HEK293 (cell line): Measurements from ENCODE around the gene WSCD2.

Experiments used
- CTCF ChIP-seq: fragments of 450-650 bp; formaldehyde crosslinking; IDR thresholded peaks from 2 replicates; pipeline ENCODE4 v1.5.1; 2016; ENCODE audit warnings: missing biosample characterization, missing genetic modification characterization
- GLIS2 ChIP-seq: fragments of 450-650 bp; formaldehyde crosslinking; IDR thresholded peaks from 2 replicates; pipeline ENCODE4 v1.5.1; 2016; ENCODE audit warnings: missing biosample characterization, missing genetic modification characterization
- PATZ1 ChIP-seq: fragments of 450-650 bp; formaldehyde crosslinking; IDR thresholded peaks from 2 replicates; pipeline ENCODE4 v1.5.1; 2016; ENCODE audit warnings: missing biosample characterization, missing genetic modification characterization
- PRDM4 ChIP-seq: fragments of 450-650 bp; formaldehyde crosslinking; IDR thresholded peaks from 2 replicates; pipeline ENCODE4 v1.5.1; 2017; ENCODE audit warnings: missing biosample characterization, missing genetic modification characterization
- TCF7L2 ChIP-seq: IDR thresholded peaks from 2 replicates; pipeline ENCODE4 v1.6.1; 2011; ENCODE audit warnings: low read depth, mild to moderate bottlenecking, inconsistent platforms, low read length, moderate library complexity, borderline replicate concordance
- ZNF660 ChIP-seq: fragments of 450-650 bp; IDR thresholded peaks from 2 replicates; pipeline ENCODE4 v1.5.1; 2018; ENCODE audit warnings: missing biosample characterization, mild to moderate bottlenecking, missing genetic modification characterization
- ZNF704 ChIP-seq: fragments of 450-650 bp; formaldehyde crosslinking; IDR thresholded peaks from 2 replicates; pipeline ENCODE4 v1.5.1; 2016; ENCODE audit warnings: missing biosample characterization, missing genetic modification characterization

GRCh38 chr12:108287227-108287626, 158.1 kb downstream of the WSCD2 start:
- TF ChIP-seq CTCF (tag by site-specific recombination) = no peak
- TF ChIP-seq TCF7L2 = no peak
- no peak for TF ChIP-seq GLIS2 (tag by site-specific recombination)
- TF ChIP-seq ZNF704 (tag by site-specific recombination) = no peak
- no peak for TF ChIP-seq PATZ1 (tag by site-specific recombination)
- TF ChIP-seq PRDM4 (tag by site-specific recombination) = no peak
- no peak for TF ChIP-seq ZNF660 (tag by site-specific recombination)
